Keratinocyte (primary cell): ENCODE data around the gene GATA1. TPM values are rescaled to one million over a fixed set of nuclear protein-coding genes. Genes with fewer than 3 reads are reported as not detected.

Source experiments
- DNase-seq: peaks from one replicate; pipeline ENCODE4 v3.0.0-alpha.2; 2011; ENCODE audit warnings: low read depth, missing footprints, low spot score
- FAIRE-seq: peaks from 2 replicates; lab custom pipeline; 2011; peaks lifted over from hg19 to GRCh38; lab: Jason Lieb, UNC
- H2AFZ ChIP-seq: 2 replicates; pipeline ENCODE4 v1.6.0; 2012; ENCODE audit warnings: low read length, control low read depth, inconsistent platforms; ENCODE audit not compliant: control insufficient read depth
- H3K27ac ChIP-seq: 2 replicates; pipeline ENCODE4 v1.5.1; 2011; ENCODE audit warnings: low read length; ENCODE audit not compliant: control insufficient read depth, insufficient read depth
- H3K27me3 ChIP-seq: 3 replicates; pipeline ENCODE4 v1.6.0; 2011; ENCODE audit warnings: low read length; ENCODE audit not compliant: control insufficient read depth, insufficient read depth; ENCODE audit errors: extremely low read depth
- H3K36me3 ChIP-seq, 2 experiments: 2 replicates in 1 of 2; 3 replicates in 1 of 2; pipeline ENCODE4 v1.5.1; 2011; ENCODE audit warnings: low read length in 2 of 2, mild to moderate bottlenecking in 1 of 2; ENCODE audit not compliant: control insufficient read depth in 2 of 2, insufficient read depth in 2 of 2; ENCODE audit errors: extremely low read depth in 1 of 2
- H3K4me1 ChIP-seq: 3 replicates; pipeline ENCODE4 v1.5.1; 2011; ENCODE audit warnings: low read length; ENCODE audit not compliant: control insufficient read depth, insufficient read depth; ENCODE audit errors: extremely low read depth
- H3K4me2 ChIP-seq: 3 replicates; pipeline ENCODE4 v1.6.0; 2011; ENCODE audit warnings: low read depth, low read length; ENCODE audit not compliant: control insufficient read depth, insufficient read depth; ENCODE audit errors: extremely low read depth
- H3K4me3 ChIP-seq, 3 experiments: fragments of 200-600 bp in 1 of 3; sonication (generic) in 1 of 3; 2 replicates in 2 of 3; 3 replicates in 1 of 3; pipeline ENCODE4 v1.5.1; 2011 to 2016; ENCODE audit warnings: low read length in 3 of 3, mild to moderate bottlenecking in 3 of 3, control low read depth in 2 of 3, inconsistent platforms in 1 of 3, low read depth in 1 of 3, mixed read lengths in 1 of 3, mixed run types in 1 of 3, moderate library complexity in 1 of 3; ENCODE audit not compliant: control insufficient read depth in 2 of 3, insufficient read depth in 2 of 3; ENCODE audit errors: extremely low read depth in 1 of 3
- H3K79me2 ChIP-seq: 2 replicates; pipeline ENCODE4 v1.6.0; 2012; ENCODE audit warnings: low read length; ENCODE audit not compliant: control insufficient read depth, insufficient read depth
- H3K9ac ChIP-seq: 3 replicates; pipeline ENCODE4 v1.6.0; 2011; ENCODE audit warnings: low read length; ENCODE audit not compliant: control insufficient read depth, insufficient read depth; ENCODE audit errors: extremely low read depth
- H3K9me1 ChIP-seq: 3 replicates; pipeline ENCODE4 v1.6.0; 2011; ENCODE audit warnings: low read length; ENCODE audit not compliant: control insufficient read depth, insufficient read depth; ENCODE audit errors: extremely low read depth
- H3K9me3 ChIP-seq: 2 replicates; pipeline ENCODE4 v1.5.1; 2012; ENCODE audit warnings: low read depth, low read length; ENCODE audit not compliant: control insufficient read depth
- H4K20me1 ChIP-seq: 3 replicates; pipeline ENCODE4 v1.6.0; 2011; ENCODE audit warnings: low read length; ENCODE audit not compliant: control insufficient read depth, insufficient read depth; ENCODE audit errors: extremely low read depth
- EZH2 ChIP-seq: IDR thresholded peaks from one replicate; pipeline ENCODE4 v1.6.1; 2012; ENCODE audit warnings: inconsistent platforms, mild to moderate bottlenecking, low read length, moderate library complexity
- dilution Hi-C: fragments of 300-500 bp; cut with MboI; formaldehyde crosslinking; loops from one replicate; pipeline ENCODE4 v1.7.0; 2020; ENCODE audit warnings: low sequenced_read_pairs; ENCODE audit not compliant: extremely low pct_ligation_motif_present
- polyA plus RNA-seq, 5 experiments: library from polyadenylated mRNA; depleted of rRNA in 3 of 5; stranded (reverse) in 3 of 5; stranded (forward) in 1 of 5; unstranded in 1 of 5; fragments of >200 nt; gene quantifications; 1 replicate in 1 of 5; 2 replicates in 3 of 5; 3 replicates in 1 of 5; pipeline versions ENCODE4 v1.2.1 to v1.2.3, GENCODE V29; 2011 to 2012; ENCODE audit warnings: missing spikeins in 2 of 5, low read depth in 1 of 5, low replicate concordance in 1 of 5
- TF ChIP-seq, protein P1 (sequence below), 3 experiments: IDR thresholded peaks in 1 of 3; conservative IDR thresholded peaks in 1 of 3; optimal IDR thresholded peaks in 1 of 3; 2 replicates in 2 of 3; 3 replicates in 1 of 3; pipeline versions ENCODE3 to v1.5.1; 2011; ENCODE audit warnings: low read length in 3 of 3, mild to moderate bottlenecking in 3 of 3, moderate library complexity in 2 of 3, control low read depth in 1 of 3, inconsistent platforms in 1 of 3; ENCODE audit not compliant: insufficient read depth in 2 of 3; ENCODE audit errors: extremely low read depth in 1 of 3

The GATA1 gene
- polyA plus RNA-seq, 1 donor (not counting 4 experiments of a cell fraction or from before 2014, with no cell fraction given), result not detected

- FAIRE-seq (no peak), DNase-seq (no peak)
- Histone ChIP-seq H3K9me1 (no peaks in the 10 kb centered on the region), H4K20me1 (no peaks in the 10 kb centered on the region), H3K27me3 (peaks cover 7% of the 10 kb centered on the region), H3K4me2 (no peak overlapping the region), H3K4me3 (no peak overlapping the region), H3K9me3 (no peaks in the 10 kb centered on the region), H3K4me1 (no peaks in the 10 kb centered on the region), H3K79me2 (no peaks in the 10 kb centered on the region), H3K36me3 (no peaks in the 10 kb centered on the region), H3K9ac (no peak overlapping the region), H3K27ac (no peak overlapping the region), H2AFZ (no peak overlapping the region)
- TF ChIP-seq, protein P1, sequence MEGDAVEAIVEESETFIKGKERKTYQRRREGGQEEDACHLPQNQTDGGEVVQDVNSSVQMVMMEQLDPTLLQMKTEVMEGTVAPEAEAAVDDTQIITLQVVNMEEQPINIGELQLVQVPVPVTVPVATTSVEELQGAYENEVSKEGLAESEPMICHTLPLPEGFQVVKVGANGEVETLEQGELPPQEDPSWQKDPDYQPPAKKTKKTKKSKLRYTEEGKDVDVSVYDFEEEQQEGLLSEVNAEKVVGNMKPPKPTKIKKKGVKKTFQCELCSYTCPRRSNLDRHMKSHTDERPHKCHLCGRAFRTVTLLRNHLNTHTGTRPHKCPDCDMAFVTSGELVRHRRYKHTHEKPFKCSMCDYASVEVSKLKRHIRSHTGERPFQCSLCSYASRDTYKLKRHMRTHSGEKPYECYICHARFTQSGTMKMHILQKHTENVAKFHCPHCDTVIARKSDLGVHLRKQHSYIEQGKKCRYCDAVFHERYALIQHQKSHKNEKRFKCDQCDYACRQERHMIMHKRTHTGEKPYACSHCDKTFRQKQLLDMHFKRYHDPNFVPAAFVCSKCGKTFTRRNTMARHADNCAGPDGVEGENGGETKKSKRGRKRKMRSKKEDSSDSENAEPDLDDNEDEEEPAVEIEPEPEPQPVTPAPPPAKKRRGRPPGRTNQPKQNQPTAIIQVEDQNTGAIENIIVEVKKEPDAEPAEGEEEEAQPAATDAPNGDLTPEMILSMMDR (optimal IDR thresholded peaks at IDR 0.05 in 1 of 3, IDR thresholded peaks at IDR 0.05 in 1 of 3, conservative IDR thresholded peaks at IDR 0.05 in 1 of 3; ENCODE audit: extremely low read depth in 1 of 3, insufficient read depth in 2 of 3, low read length in 3 of 3), result no peak
- no peak for TF ChIP-seq EZH2
- dilution Hi-C loops, result no loop called here
Measured at GRCh38 chrX:48782795-48783194, 3.6 kb upstream of the GATA1 start.

- dilution Hi-C loops, result no loop called here
- Histone ChIP-seq H3K36me3 (no peaks in the 10 kb centered on the region), H4K20me1 (no peaks in the 10 kb centered on the region), H3K27me3 (peaks cover 9% of the 10 kb centered on the region), H2AFZ (no peak overlapping the region), H3K9ac (no peak overlapping the region), H3K9me3 (no peaks in the 10 kb centered on the region), H3K79me2 (no peaks in the 10 kb centered on the region), H3K27ac (no peak overlapping the region), H3K4me3 (no peak overlapping the region), H3K4me2 (no peak overlapping the region), H3K9me1 (no peaks in the 10 kb centered on the region), H3K4me1 (no peaks in the 10 kb centered on the region)
- DNase-seq (no peak), FAIRE-seq (no peak)
- no peak for TF ChIP-seq EZH2
- TF ChIP-seq, protein P1 (optimal IDR thresholded peaks at IDR 0.05 in 1 of 3, IDR thresholded peaks at IDR 0.05 in 1 of 3, conservative IDR thresholded peaks at IDR 0.05 in 1 of 3; ENCODE audit: extremely low read depth in 1 of 3, insufficient read depth in 2 of 3, low read length in 3 of 3), result no peak
Measured at GRCh38 chrX:48784726-48785125, 1.7 kb upstream of the GATA1 start.
